H1 (cell line): ENCODE measurements around the gene POLDIP2.

Experiments used
- EP300 ChIP-seq, 2 experiments: IDR thresholded peaks; 1 replicate in 1 of 2; 2 replicates in 1 of 2; pipeline ENCODE4 v1.6.1; 2011 to 2012; ENCODE audit warnings: low read depth in 2 of 2, low read length in 2 of 2, mild to moderate bottlenecking in 2 of 2, borderline replicate concordance in 1 of 2, inconsistent platforms in 1 of 2, moderate library complexity in 1 of 2
- EZH2 ChIP-seq: fragments of 200-600 bp; sonication (generic); IDR thresholded peaks from 2 replicates; pipeline ENCODE4 v1.7.1; 2012; ENCODE audit warnings: low read depth, mild to moderate bottlenecking, moderate library complexity, low read length, inconsistent platforms; ENCODE audit not compliant: severe bottlenecking
- POLR2A ChIP-seq, 2 experiments: IDR thresholded peaks; 1 replicate in 1 of 2; 2 replicates in 1 of 2; pipeline ENCODE4 v1.6.1; 2011; ENCODE audit warnings: low read depth in 2 of 2, low read length in 2 of 2, mild to moderate bottlenecking in 2 of 2; ENCODE audit errors: control extremely low read depth in 1 of 2
- SP1 ChIP-seq: IDR thresholded peaks from 2 replicates; pipeline ENCODE4 v1.6.1; 2011; ENCODE audit warnings: low read depth, low read length

DNA sequence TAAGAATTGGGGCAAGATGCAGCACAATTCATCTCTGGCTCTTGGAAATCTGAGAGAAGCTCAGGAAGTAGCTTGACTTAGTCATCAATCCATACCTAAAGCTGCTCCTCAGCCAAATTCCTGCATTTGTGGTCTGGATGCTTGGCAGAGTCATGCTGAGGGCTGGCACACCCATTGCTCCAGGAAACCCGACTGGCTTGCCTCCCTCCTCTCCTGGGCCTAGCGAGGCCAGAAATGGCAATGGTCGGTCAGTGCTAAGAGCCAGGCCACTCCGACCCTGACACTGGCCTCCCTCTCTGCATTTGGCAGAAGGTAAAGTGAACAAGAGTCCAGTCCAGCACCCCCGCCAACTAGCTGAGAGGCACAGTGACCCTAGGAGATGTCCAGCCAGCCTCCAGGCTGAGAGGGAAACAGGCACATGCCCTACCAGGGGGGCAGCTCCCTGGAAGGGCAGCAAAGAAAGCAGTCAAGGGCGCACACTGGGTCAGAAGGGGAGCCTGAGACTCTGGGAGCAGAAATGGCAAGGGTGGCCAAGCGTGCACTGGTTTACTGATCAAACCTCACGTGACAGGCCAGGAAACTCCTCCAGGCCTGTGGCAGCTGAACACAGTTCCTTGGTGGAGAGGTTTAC is 10.0 kb downstream of the POLDIP2 start:
- TF ChIP-seq EP300 (IDR thresholded peaks at IDR 0.05; ENCODE audit: borderline replicate concordance in 1 of 2, low read depth in 2 of 2, low read length in 2 of 2) (no peak), SP1 (no peak), POLR2A (IDR thresholded peaks at IDR 0.05; ENCODE audit: control extremely low read depth in 1 of 2, low read depth in 2 of 2, low read length in 2 of 2) (no peak), EZH2 (no peak)
